BJ (cell line): ENCODE data around the gene BLOC1S3. TPM values are rescaled to one million over a fixed set of nuclear protein-coding genes. Genes with fewer than 3 reads are reported as not detected.

Experiments used
- CTCF ChIA-PET: fragments of 350-600 bp; formaldehyde crosslinking; extraction: SDS; loops from one replicate; lab custom pipeline; 2021; ENCODE audit warnings: antibody characterized with exemption, inconsistent platforms; lab: Yijun Ruan, JAX
- POLR2A ChIA-PET: fragments of 300-600 bp; sonication (Branson Sonifier 250); formaldehyde crosslinking; extraction: SDS; loops from one replicate; lab custom pipeline; 2021; ENCODE audit warnings: antibody characterized with exemption; lab: Charles Lee
- DNase-seq: peaks from one replicate; pipeline ENCODE4 v3.0.0-alpha.2; 2011; ENCODE audit warnings: low read depth
- H3K27me3 ChIP-seq: 2 replicates; pipeline ENCODE4 v1.6.0; 2011; ENCODE audit warnings: low read length; ENCODE audit not compliant: control insufficient read depth, insufficient read depth
- H3K36me3 ChIP-seq: 2 replicates; pipeline ENCODE4 v1.5.1; 2011; ENCODE audit warnings: low read length; ENCODE audit not compliant: control insufficient read depth, insufficient read depth
- H3K4me3 ChIP-seq: 2 replicates; pipeline ENCODE4 v1.5.1; 2011; ENCODE audit warnings: low read depth, mild to moderate bottlenecking, control low read depth, low read length
- CTCF ChIP-seq: IDR thresholded peaks from 2 replicates; pipeline ENCODE4 v1.5.1; 2011; ENCODE audit warnings: low read depth, mild to moderate bottlenecking, control low read depth, inconsistent platforms, low read length, moderate library complexity; ENCODE audit not compliant: insufficient read depth
- polyA plus RNA-seq: library from polyadenylated mRNA; depleted of rRNA; stranded (reverse); fragments of >200 nt; gene quantifications from 2 replicates; pipeline ENCODE4 v1.2.3, GENCODE V29; 2011

BLOC1S3 gene
- polyA plus RNA-seq, 1 experiment = 8.3 TPM

- no peak for DNase-seq
- no peak for TF ChIP-seq CTCF
- POLR2A ChIA-PET = no interaction called here
- no peak overlapping the region for H3K4me3 ChIP-seq
- CTCF ChIA-PET = no interaction called here
- H3K36me3 ChIP-seq = peaks cover 3% of the 10 kb centered on the region; the same call in 1 of the 2 replicates
- no peaks in the 10 kb centered on the region for H3K27me3 ChIP-seq
These were observed 44.9 kb upstream of the BLOC1S3 start for GRCh38 chr19:45133661-45134060.

DNA sequence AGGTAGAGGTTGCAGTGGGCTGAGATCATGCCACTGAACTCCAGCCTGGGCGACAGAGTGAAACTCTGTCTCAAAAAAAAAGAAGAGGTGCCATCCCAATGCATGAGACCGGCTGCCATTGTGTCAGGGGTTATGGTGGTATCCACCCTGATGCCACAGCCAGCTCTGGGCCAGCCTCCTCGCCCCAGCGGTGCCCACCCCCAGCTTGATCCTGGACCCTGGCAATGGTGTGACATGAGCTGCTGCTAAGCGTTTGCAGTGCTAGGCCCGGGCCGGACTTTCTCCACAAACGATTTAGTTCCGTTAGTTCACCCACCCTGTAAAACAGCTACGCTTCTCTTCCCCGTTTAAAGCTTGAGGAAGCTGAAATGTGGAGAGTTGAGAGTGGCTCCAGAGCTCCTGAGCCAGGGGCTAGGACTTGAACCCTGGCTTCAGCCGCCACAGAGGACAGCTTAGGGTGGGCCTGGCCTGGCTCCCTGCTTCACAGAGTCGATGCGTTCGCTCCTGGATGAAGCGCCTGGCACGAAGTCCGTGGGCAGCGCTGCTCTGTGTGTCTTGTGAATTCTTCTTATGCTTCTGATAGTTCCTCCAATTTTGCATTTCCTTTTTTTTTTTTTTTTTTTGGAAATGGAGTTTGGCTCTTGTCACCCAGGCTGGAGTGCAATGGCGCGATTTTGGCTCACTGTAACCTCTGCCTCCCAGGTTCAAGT, 43.3 kb upstream of the BLOC1S3 start:
- no peak for TF ChIP-seq CTCF
- CTCF ChIA-PET = interaction anchor here (0.8 to 1.3 kb wide), 2 partner anchors 10 to 13 kb away, joined by 3 to 5 read pairs; no protein-coding TSS in a partner anchor
- no peak for DNase-seq

DNA sequence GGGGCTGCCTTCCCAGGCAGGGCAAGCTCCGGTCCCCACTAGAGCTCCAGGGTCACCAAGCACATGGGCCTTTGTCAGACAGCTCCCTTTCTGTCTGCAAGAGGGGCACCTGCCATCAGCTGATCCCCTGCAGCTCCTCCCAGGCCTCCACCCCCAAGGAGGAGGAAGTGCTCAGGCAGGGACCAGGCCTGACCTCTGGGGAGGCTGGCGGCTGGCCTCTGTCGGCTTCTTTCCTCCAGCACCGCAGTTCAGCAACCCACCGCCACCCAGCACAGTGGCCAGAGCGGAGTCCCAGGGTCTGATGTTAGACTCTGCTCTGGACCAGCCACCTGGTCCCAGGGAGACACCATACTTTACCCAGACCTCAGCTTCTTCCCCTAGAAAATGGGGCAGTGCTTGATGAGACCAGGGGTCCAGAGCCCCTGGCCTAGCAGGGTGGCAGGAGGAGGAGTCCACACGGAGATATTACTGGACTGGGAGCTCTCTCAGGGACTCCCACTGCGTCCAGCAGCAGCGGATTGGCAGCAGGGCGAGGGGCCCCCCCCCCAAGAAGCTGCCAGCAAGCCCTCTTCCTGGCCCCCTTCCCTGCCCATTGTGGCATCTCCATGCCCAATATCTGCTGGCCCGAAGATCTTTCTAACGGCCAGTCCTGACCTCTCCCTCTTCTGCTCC, 41.9 kb upstream of the BLOC1S3 start:
- CTCF ChIA-PET = interaction anchor here (0.6 to 1.3 kb wide), 4 partner anchors 11 to 116 kb away, joined by 3 to 5 read pairs (median 4); no protein-coding TSS in a partner anchor
- Histone ChIP-seq H3K4me3 (no peak overlapping the region), H3K27me3 (no peaks in the 10 kb centered on the region), H3K36me3 (peaks cover 8% of the 10 kb centered on the region)
- TF ChIP-seq CTCF = no peak
- DNase-seq = no peak
- POLR2A ChIA-PET = no interaction called here

More for the DNA sequence above, 43.3 kb upstream of the BLOC1S3 start:
- Histone ChIP-seq H3K27me3 (no peaks in the 10 kb centered on the region), H3K36me3 (peaks cover 2% of the 10 kb centered on the region; the same call in 1 of the 2 replicates), H3K4me3 (no peak overlapping the region)
- POLR2A ChIA-PET = no interaction called here

DNA sequence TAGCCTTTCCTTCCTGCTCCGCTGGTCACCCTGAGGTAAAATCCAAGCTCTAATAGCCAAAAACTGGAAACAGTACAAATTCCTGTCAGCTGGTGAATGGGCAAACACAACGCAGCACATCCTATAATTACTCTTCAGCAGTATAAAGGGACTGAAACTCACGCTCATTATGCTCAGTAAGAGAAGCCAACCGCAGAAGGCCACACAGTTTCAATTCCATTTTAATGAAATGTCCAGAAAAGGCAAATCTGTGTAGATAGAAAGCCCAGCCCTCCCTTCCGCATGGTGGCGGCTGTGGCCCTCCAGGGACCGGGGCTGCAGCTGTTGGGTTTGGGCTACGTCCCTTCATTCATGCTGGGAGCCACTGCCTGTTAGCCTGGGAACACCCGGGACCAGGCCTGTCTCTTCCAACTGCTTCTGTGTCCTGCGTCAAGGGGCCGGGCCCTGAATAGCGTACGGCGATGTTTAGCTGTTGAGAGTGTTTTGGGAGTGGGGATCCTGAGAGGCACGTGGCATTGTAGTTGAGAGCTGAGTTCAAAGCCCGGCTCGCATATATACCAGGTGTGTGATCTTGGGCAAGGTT, 41.3 kb upstream of the BLOC1S3 start:
- no peak for TF ChIP-seq CTCF
- Histone ChIP-seq H3K27me3 (no peaks in the 10 kb centered on the region), H3K36me3 (peaks cover 12% of the 10 kb centered on the region), H3K4me3 (no peak overlapping the region)
- no peak for DNase-seq
- CTCF ChIA-PET = interaction anchor here (0.9 kb wide), 1 partner anchor 29 kb away, joined by 3 read pairs; no protein-coding TSS in a partner anchor
- POLR2A ChIA-PET = no interaction called here

DNA sequence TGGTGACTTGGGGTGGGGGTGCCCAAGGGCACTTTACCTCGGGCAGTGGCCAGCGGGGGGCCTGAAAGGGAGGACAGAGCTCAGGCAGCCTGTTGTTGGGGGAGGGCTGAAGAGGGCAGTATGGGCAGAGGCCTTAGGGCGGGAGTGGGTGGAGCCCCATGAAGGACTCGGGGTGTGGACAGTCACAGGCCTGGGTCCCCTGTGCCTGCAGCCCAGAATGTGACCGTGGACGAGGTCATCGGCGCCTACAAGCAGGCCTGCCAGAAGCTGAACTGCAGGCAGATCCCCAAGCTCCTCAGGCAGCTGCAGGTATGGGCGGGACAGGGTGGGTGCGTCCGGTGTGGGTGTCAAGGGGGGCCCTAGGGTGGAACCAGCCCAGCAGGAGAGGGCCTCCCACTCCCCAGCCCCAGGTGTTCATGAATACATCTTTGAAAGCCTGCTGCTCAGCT, 40.3 kb upstream of the BLOC1S3 start:
- Histone ChIP-seq H3K4me3 (no peak overlapping the region), H3K36me3 (peaks cover 13% of the 10 kb centered on the region), H3K27me3 (no peaks in the 10 kb centered on the region)
- POLR2A ChIA-PET = no interaction called here
- TF ChIP-seq CTCF = no peak
- no peak for DNase-seq
- CTCF ChIA-PET = interaction anchor here (1.2 to 1.4 kb wide), 3 partner anchors 10 to 13 kb away, joined by 3 to 4 read pairs (median 3); no protein-coding TSS in a partner anchor
